Central memory CD8-positive, alpha-beta T cell (primary cell): ENCODE results near the gene DNAJC7.

Experiments
- ATAC-seq: fragments of 150-1000 bp; cut with Tn5 transposase; replicated peaks from 2 replicates; pipeline ENCODE4 v1.10.0; 2022; ENCODE audit warnings: mild to moderate bottlenecking, moderate FRiP score, moderate number of reproducible peaks; ENCODE audit not compliant: poor library complexity, severe bottlenecking; ENCODE audit errors: extremely low read depth
- DNase-seq, 2 donors: peaks; one replicate each; pipeline ENCODE4 v3.0.0; 2021; ENCODE audit warnings: low spot score in 2 of 2
- H3K27ac Mint-ChIP-seq: one replicate; pipeline ENCODE4 v1.8.0; 2022; ENCODE audit warnings: low read depth, mild to moderate bottlenecking, moderate library complexity, mixed read lengths
- H3K27me3 Mint-ChIP-seq: one replicate; pipeline ENCODE4 v1.8.0; 2022; ENCODE audit warnings: mixed read lengths
- H3K36me3 Mint-ChIP-seq: one replicate; pipeline ENCODE4 v1.8.0; 2022; ENCODE audit warnings: mild to moderate bottlenecking, moderate library complexity, mixed read lengths; ENCODE audit not compliant: insufficient read depth
- H3K4me1 Mint-ChIP-seq: one replicate; pipeline ENCODE4 v1.8.0; 2022; ENCODE audit warnings: mixed read lengths
- H3K4me3 Mint-ChIP-seq: one replicate; pipeline ENCODE4 v1.8.0; 2022; ENCODE audit warnings: mild to moderate bottlenecking, moderate library complexity, mixed read lengths
- H3K9me3 Mint-ChIP-seq: one replicate; pipeline ENCODE4 v1.8.0; 2022; ENCODE audit warnings: mixed read lengths

Gene DNAJC7

GRCh38 chr17:41982026-41982760 is 35.0 kb downstream of the DNAJC7 start:
- ATAC-seq: no peak
- H3K27me3 Mint-ChIP-seq: no peaks in the 10 kb centered on the region
- no peaks in the 10 kb centered on the region for H3K9me3 Mint-ChIP-seq
- H3K4me1 Mint-ChIP-seq: peaks cover 9% of the 10 kb centered on the region
- H3K4me3 Mint-ChIP-seq: no peak overlapping the region
- H3K27ac Mint-ChIP-seq: no peak overlapping the region
- no peak for DNase-seq
- peaks cover 81% of the 10 kb centered on the region for H3K36me3 Mint-ChIP-seq

GRCh38 chr17:41977991-41978390 is 39.2 kb downstream of the DNAJC7 start:
- Mint-ChIP-seq H3K4me3 (no peak overlapping the region), H3K9me3 (no peaks in the 10 kb centered on the region), H3K27ac (no peak overlapping the region), H3K27me3 (no peaks in the 10 kb centered on the region), H3K4me1 (peaks cover 14% of the 10 kb centered on the region), H3K36me3 (peaks cover 69% of the 10 kb centered on the region)
- no peak for DNase-seq
- no peak for ATAC-seq

- Mint-ChIP-seq H3K27me3 (no peaks in the 10 kb centered on the region), H3K4me1 (peaks cover 21% of the 10 kb centered on the region), H3K36me3 (peaks cover 55% of the 10 kb centered on the region), H3K27ac (peak overlapping the region; percentile 35), H3K4me3 (no peak overlapping the region), H3K9me3 (no peaks in the 10 kb centered on the region)
- ATAC-seq (no peak), DNase-seq (no peak)
Observed at GRCh38 chr17:41976142-41976768, 41.0 kb downstream of the DNAJC7 start.

GRCh38 chr17:41975099-41976083 is 41.8 kb downstream of the DNAJC7 start:
- DNase-seq: no peak
- Mint-ChIP-seq H3K36me3 (peaks cover 50% of the 10 kb centered on the region), H3K4me3 (no peak overlapping the region), H3K4me1 (peaks cover 21% of the 10 kb centered on the region), H3K27me3 (no peaks in the 10 kb centered on the region), H3K27ac (no peak overlapping the region), H3K9me3 (no peaks in the 10 kb centered on the region)
- ATAC-seq: no peak

GRCh38 chr17:41974658-41975057 is 42.6 kb downstream of the DNAJC7 start:
- peaks cover 43% of the 10 kb centered on the region for H3K36me3 Mint-ChIP-seq
- peaks cover 21% of the 10 kb centered on the region for H3K4me1 Mint-ChIP-seq
- ATAC-seq: no peak
- H3K4me3 Mint-ChIP-seq: no peak overlapping the region
- no peaks in the 10 kb centered on the region for H3K27me3 Mint-ChIP-seq
- DNase-seq: no peak
- no peaks in the 10 kb centered on the region for H3K9me3 Mint-ChIP-seq
- no peak overlapping the region for H3K27ac Mint-ChIP-seq

- H3K27ac Mint-ChIP-seq: no peak overlapping the region
- no peaks in the 10 kb centered on the region for H3K9me3 Mint-ChIP-seq
- H3K4me3 Mint-ChIP-seq: no peak overlapping the region
- H3K27me3 Mint-ChIP-seq: no peaks in the 10 kb centered on the region
- DNase-seq (no peak), ATAC-seq (no peak)
- H3K4me1 Mint-ChIP-seq: peaks cover 21% of the 10 kb centered on the region
- H3K36me3 Mint-ChIP-seq: peaks cover 39% of the 10 kb centered on the region
Observed at GRCh38 chr17:41974031-41974430, 43.2 kb downstream of the DNAJC7 start.

- DNase-seq: no peak
- peaks cover 21% of the 10 kb centered on the region for H3K4me1 Mint-ChIP-seq
- peak overlapping the region; percentile 67 for H3K27ac Mint-ChIP-seq
- peaks cover 39% of the 10 kb centered on the region for H3K36me3 Mint-ChIP-seq
- no peaks in the 10 kb centered on the region for H3K27me3 Mint-ChIP-seq
- ATAC-seq: no peak
- no peaks in the 10 kb centered on the region for H3K9me3 Mint-ChIP-seq
- no peak overlapping the region for H3K4me3 Mint-ChIP-seq
Observed at GRCh38 chr17:41973408-41973811, 43.8 kb downstream of the DNAJC7 start.

- Mint-ChIP-seq H3K9me3 (no peaks in the 10 kb centered on the region), H3K36me3 (peaks cover 36% of the 10 kb centered on the region), H3K27me3 (no peaks in the 10 kb centered on the region), H3K4me1 (peaks cover 26% of the 10 kb centered on the region), H3K4me3 (no peak overlapping the region), H3K27ac (peak overlapping the region; percentile 67)
- DNase-seq (no peak), ATAC-seq (no peak)
Observed at GRCh38 chr17:41972571-41973407, 44.5 kb downstream of the DNAJC7 start.

GRCh38 chr17:41971721-41972523 is 45.3 kb downstream of the DNAJC7 start:
- Mint-ChIP-seq H3K27me3 (no peaks in the 10 kb centered on the region), H3K36me3 (peaks cover 33% of the 10 kb centered on the region), H3K4me3 (no peak overlapping the region), H3K27ac (no peak overlapping the region), H3K9me3 (no peaks in the 10 kb centered on the region), H3K4me1 (peaks cover 22% of the 10 kb centered on the region)
- DNase-seq (no peak), ATAC-seq (no peak)

GRCh38 chr17:41970901-41971331 is 46.3 kb downstream of the DNAJC7 start:
- DNase-seq: no peak
- Mint-ChIP-seq H3K4me1 (peaks cover 15% of the 10 kb centered on the region), H3K4me3 (no peak overlapping the region)

GRCh38 chr17:41968676-41969075 is 48.6 kb downstream of the DNAJC7 start:
- ATAC-seq (no peak), DNase-seq (no peak)
- H3K27me3 Mint-ChIP-seq: no peaks in the 10 kb centered on the region
- H3K27ac Mint-ChIP-seq: peak overlapping the region; percentile 19
- peaks cover 28% of the 10 kb centered on the region for H3K4me1 Mint-ChIP-seq
- no peak overlapping the region for H3K4me3 Mint-ChIP-seq
- peaks cover 27% of the 10 kb centered on the region for H3K36me3 Mint-ChIP-seq
- no peaks in the 10 kb centered on the region for H3K9me3 Mint-ChIP-seq

More at GRCh38 chr17:41970901-41971331, 46.3 kb downstream of the DNAJC7 start:
- H3K27me3 Mint-ChIP-seq: no peaks in the 10 kb centered on the region
- no peak overlapping the region for H3K27ac Mint-ChIP-seq
- H3K9me3 Mint-ChIP-seq: no peaks in the 10 kb centered on the region
- no peak for ATAC-seq
- H3K36me3 Mint-ChIP-seq: peaks cover 28% of the 10 kb centered on the region
